SH-SY5Y (cell line): ENCODE measurements around the gene KSR1.

Source experiments
- GATA2 ChIP-seq: IDR thresholded peaks from 2 replicates; pipeline ENCODE4 v1.6.1; 2011; ENCODE audit warnings: mild to moderate bottlenecking, low read depth, low read length
- GATA3 ChIP-seq: IDR thresholded peaks from 2 replicates; pipeline ENCODE4 v1.6.1; 2011; ENCODE audit warnings: low read depth, mild to moderate bottlenecking, low read length, moderate library complexity

DNA sequence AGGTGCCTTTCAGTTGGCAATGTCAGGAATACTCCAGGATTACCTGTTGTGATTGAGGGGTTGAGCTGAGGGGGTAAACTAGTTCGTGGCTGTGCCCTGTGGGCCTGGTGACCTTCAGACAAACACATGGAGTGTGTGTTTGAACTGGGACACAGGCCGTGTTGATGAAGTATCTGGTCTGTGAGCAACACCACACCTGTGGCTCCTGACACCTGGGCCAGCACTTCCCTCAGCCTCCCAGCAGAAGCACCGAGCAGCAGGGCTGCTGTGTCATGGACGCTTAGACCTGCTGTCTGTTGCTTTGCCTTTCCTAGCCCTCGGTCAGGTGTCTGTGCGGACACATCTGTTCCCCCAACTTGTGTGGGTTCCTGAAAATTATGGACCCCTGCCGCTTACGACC, 82.9 kb downstream of the KSR1 start:
- TF ChIP-seq GATA2 (no peak), GATA3 (no peak)
